NCI-H187 treated with DMSO at 0.1 percent for 48 hours (cell line): ENCODE measurements around the gene PNPLA7.
"Not testable (repeated sequence)": the region's sequence is repeated elsewhere in the genome, so short reads cannot be mapped to it uniquely, and the experiment has no call there.

ENCODE experiments used
- DNase-seq: peaks from one replicate; lab custom pipeline; 2025; lab: John Stamatoyannopoulos, UW

PNPLA7 gene

DNA sequence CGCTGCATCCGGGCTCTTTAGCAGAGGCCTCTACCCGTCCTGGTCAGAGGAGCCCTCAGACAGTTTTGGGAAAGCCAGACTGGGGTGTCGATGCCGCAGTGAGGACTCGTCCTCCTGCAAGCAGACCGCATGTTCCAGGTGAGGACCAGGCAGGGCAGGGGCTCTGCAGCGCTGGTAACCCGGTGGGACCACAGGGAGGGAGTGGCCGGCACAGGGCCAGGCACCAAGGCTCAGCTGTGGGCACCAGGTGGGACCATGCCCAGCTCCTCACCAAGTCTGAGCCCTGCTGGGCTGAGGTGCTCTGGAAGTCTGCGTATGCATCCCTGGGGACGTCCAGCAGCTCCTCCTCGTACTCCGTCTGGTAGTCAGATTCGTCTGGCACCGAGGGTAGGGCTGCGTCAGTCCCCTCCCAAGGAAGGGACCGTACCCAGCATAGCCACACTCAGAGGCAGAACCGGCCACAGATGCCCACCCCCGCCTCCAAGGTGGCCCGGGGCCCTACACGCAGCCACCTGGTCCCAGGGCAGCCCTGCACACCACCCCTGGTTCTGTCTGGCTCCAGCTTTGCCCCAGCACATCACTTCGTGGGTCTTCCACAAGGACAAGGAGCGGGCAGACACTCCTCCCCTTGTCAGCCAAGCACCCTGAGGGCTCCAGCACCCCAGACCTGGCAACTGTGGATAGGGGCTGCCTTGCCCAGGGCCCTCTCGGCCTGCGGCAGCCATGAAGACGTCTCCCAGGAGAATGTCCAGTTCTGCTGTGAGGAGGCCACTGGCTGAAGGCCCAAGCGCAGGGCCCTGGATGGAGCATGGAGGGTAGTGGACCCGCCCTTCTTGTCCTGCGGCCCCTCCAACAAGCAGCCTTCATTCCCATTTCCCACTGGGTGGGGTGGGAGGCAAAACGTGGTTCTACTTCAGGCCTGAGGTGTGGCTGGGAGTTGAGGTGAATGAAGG lies 89.6 kb downstream of the PNPLA7 start:
- no peak for DNase-seq

DNA sequence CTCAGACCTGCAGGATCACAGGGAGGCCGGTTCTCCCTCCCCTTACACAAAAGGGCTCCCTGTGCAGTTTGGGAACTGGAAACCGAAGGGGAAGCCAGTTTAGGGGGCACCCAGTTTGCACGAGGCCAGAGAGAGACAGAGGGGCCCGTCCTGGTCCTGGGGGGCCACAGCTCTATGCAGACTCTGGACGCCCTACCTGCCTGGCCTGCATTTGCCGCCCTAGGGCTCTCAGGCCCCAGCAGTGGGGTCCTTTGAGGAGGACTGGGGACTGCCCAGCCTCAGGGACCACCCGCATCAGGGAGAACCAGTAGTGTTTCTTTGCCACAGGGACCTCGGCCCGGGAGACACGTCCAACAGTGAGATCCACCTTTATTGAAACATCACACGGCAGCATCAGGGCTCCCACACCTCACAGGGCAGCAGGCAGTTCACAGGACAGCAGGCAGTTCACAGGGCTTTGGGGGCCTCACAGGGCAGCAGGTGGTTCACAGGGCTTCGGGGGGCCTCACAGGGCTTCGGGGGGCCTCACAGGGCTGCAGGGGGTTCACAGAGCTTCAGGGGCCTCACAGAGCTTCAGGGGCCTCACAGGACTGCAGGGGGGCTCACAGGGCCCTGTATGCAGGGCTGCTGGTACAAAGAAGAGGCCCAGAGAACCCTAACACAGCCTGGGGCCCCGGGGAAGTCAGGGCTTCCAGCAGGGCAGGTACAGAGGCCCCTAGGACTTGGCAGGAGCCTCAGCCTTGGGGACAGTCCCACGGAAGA lies 90.4 kb downstream of the PNPLA7 start:
- DNase-seq: no peak

DNA sequence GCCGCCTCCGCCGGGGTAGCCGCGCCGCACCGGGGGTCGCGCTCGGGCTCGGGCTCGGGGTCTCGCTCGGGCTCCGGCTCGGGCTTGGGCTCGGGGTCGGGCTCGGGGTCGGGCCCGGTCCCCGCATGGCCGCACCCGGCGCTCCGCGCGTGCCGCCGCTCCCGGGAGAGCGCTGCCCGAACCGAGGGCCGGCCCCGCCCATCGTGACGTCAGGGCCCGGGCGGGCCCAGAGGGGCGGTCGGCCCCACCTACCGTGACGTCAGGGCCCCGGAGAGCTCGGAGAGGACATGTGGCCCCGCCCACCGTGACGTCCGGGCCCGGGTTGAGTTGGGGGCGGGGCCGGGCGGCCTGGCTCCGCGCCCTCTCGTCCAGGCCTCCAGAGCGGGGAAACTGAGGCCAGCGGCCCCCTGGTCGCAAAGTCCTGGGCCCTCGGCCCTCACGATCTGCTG lies 91.0 kb downstream of the PNPLA7 start, which contains the start of gene NSMF:
TSS of gene NSMF (minus strand) at position 183 of the 449 bp plus-strand sequence. CDS start 232 bp downstream, outside the sequence.
- no peak for DNase-seq

DNA sequence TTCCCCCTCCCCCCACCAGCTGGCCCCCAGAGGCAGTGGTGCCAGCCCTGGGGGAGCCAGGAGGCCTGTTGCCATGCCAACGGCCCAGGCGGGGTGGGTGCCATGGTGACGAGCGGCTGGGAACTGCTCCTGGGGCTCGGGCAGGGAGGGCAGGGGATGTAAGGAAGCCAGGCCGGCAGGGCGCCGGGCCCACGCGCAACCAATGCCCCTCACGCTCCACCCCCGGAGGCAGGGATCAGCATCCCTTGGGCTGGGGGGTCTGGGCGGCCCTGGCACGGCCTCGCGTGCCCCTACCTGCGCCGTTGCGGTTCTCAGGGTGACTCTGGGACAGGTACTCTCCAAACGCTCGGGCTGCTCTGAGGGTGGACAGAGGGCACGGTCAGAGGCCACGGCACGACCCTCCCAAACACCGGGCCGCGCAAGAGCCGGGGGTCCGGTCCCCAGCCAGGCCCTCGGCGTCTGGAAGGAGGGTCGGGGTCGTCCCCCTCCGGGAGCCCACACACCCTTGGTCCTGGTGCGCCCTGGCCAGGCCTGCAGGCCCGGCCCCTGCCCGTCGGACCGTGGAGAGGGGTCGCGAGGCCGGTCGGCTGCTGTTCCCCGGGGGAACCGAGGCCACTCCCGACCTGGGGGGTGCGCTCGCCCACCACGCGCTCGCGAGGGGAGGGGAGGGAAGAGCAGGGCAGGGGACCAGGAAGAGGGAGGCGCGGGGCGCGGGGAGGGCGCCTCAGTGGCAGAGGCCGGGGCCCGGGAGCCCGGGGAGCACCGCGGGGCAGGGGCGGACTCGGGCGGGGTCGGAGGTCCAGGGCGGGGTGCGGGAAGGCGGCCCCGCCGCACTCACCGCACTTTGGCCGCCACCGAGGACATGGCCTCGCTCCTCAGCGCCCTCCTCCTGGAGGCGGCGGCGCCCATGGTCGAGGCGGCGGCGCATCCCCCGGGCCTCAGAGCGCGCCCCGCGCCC lies 91.7 kb downstream of the PNPLA7 start:
- DNase-seq: no peak

DNA sequence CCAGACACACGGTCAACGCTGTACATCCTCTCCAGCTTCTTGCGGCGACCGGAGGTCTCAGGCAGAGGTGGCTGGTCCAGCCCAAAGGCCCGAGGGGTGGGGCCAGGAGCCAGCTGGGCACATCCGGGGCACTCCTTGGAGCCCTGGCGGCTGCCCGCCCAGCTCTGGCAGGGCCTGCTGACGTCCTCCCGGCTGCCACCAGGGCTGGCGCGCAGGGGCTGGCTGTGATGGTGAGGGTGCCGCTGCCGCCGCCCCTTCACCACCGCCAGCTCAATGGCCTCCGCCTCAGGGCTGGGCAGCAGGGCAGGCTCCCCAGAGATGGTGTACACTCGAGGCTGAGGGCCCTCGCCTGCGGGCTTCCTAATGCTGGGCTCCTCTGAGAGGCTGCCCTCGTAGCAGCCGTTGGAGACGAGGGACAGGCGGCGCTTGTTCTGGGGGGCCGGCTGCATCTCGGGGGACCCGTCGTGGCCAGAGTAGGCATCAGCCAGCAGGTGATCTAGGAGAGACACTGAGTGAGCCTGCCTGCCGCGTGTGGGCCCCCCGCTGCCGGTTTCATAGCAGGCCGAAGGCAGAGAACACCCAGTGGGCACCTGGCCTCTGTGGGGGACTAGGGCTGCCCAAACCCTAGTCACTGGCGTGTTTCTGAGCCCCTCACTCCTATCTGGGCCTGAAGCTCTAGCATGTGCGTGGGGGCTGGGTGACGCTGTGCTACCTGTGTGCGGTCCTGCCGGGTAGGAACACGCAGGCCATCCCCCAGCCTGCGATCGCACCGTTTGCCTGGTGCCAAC lies 92.6 kb downstream of the PNPLA7 start:
- no peak for DNase-seq

DNA sequence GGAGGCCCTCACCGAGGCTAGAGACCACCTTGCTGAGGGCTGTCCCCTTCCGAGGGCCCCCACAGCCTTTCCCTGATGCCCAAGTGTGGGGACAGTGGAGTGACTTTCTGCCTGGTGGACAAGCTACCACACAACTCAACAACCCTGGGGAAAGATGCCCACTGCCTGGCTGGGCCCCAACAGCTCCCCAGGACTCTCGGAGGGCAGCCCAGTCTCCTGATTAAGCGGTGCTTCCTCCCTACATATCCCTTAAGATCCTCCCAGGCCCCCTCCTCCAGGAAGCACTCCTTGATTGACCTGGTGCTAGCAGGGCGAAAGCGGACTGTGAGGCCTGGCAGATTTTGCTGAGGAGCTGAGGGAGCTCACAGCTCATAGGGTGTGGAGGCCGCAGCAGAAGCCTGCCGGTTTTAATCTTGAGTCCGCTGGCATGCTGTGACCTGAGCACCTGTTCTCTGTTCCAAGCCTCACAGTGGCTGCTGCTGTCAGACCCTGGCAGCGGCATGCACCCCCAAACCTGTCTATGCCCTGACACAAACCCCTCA lies 93.3 kb downstream of the PNPLA7 start:
- DNase-seq: no peak

DNA sequence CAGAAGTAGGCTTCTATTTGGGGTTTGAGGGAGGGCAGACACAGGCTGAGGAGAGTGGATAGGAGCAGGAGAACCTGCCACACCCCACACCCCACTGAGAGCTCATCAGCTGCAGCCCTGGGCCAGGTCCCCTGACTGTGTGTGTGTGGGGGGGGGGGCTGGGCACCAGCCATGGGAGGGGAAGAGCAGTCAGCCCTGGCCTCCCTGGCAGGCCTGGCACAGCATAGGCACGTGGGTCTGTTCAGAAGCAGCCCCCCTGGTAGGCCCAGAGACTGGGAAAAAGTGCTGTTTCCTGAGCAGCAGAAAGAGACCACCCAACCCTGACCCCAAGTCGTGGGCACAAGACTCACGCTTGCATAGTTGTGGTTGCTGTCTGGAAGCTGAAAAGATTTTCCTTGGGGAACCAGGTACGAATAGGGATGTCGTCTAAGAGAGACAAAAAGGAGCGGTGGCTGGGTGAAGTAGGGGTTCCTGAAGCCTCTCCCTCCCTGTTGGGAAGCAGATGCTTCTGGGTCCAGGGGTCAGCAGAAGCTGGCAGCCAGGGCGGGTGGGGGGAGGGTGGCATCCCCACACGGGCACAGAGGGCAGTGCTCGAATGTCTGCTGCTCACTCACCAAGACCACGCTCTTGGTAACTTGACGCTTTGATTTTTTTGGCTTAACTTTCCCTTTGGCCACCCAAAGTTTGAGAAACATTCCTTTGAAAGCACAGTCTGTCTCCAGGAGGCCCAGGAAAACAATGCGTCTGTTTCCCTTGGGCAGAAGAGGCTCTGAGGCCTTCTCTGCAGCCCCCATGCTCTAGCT lies 93.9 kb downstream of the PNPLA7 start:
- DNase-seq: no peak

DNA sequence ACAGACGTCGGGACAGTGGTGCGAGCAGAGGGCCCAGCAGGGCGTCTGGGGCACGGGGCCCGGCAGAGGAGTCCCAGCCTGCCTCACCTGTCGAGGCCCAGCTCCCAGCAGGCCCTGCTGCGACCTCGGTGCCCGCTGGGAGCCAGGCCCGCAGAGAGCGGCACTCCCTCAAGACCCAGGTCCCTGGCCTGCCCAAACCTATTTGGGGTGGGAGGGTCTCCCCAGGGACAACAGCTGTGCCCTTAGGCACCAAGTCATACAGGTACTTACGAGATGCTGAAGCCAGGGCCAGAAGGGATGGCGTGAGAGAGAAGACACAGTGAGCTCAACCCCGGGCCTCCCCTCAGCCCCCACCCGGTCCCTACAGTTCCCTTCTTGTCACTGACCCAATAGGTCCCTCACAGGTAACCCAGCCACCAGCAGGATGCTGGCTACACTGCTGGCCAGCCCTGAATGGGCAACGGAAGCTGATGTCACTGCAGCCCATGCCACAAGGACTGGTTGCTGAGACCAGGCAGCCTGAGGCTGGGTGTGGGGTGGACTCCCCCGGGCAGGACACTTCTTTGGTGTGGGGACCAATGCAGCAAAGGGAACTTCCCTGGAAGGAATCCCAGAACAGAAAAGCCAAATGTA lies 94.7 kb downstream of the PNPLA7 start:
- DNase-seq: no peak

DNA sequence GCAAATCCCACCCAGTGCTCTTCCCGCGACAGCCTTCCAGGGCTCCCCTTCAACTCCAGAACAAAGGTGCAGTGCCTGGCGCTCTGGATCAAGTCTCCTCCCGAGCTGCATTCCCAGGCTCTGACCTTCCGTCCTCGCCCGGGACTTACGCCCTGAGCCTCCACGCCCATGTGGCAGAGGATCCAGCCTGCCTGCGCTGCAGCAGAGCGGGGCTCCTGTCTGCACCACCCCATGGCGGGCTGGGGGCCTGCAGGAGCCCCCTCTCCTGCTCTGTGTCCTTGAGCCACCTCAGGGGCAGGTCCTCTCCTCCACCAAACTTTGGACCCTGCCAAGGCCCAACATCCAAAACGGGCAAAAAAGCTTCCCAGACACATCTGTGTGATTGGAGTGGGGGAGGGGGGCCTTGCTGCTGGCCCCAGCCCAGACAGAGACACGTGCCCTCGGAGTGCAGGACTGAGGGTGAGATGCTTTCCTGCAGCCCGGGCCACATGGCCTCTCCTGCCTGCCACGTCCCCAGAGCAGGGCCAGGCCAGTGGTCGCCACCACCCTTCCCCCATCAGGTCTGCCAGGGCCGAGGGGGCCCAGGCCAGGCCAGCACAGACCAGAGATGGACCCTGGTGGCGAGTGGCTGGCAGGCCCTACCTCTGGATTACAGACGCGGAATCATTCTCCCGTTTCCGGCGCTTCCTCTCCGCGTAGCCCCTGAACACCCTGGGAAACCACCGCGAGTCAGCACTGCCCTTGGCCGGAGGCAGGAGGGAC lies 95.4 kb downstream of the PNPLA7 start:
- DNase-seq: no peak

DNA sequence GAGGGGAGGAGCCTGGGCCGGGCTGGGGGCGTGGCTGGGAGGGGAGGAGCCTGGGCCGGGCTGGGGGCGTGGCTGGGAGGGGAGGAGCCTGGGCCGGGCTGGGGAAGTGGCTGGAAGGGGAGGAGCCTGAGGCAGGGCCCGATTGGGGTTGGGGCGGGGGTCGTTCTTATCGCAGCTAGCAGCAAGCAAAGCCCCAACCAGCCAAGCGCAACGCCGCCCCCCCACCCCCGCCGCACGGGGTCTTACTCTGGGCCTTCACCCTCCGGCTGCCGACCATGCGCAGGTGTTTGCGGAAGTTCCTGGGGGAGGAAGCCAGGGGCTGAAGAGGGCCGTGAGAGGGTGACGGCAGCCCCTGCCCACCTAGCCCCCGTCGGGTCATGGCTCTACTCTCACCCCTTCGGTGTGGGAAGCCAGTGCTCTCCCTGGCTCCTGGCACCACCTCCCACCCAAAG lies 96.0 kb downstream of the PNPLA7 start:
- DNase-seq: no peak

DNA sequence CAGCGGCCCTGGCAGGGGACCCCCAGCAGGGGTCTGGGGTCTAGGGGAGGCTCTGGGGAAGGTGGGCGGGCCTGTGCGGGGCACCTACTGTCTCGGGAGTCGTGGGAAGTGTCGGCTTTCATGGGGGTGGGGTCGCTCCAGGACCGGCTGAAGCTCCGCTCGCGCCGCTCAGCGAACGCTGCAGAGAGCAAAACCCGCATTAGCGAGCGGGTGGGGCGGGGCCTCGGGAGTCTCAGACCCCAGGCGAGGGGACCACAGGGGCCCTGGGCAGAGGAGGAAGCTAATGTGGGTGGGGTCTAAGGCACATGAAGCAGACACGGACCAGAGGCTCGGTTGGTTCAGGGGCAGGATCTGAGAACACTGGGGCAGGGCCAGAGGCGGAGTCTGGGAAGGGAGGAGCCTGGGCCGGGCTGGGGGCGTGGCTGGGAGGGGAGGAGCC lies 96.5 kb downstream of the PNPLA7 start:
- DNase-seq: no peak

DNA sequence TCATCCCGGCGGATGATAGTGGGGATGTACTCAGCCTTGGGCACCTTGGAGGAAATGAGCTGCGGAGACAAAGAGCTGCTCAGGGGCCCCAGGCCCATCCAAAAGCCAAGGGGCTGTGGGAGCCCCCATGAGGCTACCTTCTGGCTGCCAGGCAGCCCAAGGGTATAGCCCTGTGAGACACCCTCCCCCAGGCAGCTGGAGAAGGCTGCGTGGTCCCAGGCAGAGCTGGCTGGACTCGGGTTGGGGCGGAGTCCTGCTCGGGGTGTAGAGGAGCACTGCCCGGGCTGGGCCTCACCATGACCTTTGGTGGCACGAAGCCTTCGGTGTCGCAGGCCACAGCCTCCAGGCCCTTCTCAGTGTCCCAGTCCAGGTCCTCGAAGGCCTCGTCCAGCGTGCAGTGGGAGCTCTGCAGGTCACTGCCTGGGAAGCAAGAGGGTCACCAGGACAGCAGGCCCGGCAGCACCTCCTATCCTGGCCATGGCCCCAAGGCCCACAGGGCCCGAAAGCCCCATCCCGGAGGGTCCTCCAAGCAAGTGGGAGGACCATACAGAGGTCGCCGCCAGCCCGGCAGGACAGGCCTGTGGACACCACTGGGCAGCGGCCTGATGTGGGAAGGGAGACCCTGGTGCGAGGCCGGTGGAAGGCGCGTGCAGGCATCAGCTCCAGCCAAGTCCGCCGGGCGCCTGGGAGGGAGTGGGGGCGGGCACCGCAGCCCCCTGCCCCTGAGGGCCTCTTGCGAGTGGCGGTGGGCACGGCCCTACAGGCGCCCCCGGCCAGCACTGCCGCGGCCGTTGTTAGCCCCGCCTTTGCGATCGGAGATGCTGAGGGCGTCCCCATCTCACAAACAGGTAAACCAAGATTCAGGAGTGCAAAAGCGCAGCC lies 97.2 kb downstream of the PNPLA7 start:
- no peak for DNase-seq

DNA sequence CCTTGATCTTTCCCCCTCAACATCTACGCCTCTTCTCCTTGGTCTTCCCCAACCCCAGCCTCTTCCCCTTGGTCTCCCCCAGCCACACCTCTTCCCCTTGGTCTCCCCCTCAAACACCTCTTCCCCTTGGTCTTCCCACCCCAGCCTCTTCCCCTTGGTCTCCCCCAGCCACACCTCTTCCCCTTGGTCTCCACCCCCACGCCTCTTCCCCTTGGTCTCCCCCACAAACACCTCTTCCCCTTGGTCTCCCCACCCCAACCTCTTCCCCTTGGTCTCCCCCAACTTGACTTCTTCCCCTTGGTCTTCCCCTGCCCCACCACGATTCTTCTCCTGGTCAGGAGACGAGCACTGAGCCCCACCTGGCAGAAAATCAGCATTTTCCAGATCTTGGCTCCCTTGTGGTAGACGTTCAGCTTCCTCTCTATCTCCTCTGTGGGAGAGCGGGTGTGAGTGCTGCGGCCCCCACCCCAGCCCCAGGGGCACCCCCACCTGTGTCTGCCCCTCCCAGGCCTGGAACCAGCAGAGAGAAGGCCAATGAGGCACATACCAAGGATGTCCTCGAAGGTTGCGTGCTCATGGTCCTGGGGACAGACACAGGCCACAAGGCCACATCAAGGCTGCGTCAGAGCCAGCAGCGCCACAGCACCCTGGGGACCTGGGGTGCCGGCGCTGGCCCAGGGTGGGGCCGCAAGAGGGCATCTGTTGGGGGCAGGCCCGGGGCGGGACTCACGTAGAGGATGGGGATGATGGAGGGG lies 98.0 kb downstream of the PNPLA7 start:
- DNase-seq: no peak

DNA sequence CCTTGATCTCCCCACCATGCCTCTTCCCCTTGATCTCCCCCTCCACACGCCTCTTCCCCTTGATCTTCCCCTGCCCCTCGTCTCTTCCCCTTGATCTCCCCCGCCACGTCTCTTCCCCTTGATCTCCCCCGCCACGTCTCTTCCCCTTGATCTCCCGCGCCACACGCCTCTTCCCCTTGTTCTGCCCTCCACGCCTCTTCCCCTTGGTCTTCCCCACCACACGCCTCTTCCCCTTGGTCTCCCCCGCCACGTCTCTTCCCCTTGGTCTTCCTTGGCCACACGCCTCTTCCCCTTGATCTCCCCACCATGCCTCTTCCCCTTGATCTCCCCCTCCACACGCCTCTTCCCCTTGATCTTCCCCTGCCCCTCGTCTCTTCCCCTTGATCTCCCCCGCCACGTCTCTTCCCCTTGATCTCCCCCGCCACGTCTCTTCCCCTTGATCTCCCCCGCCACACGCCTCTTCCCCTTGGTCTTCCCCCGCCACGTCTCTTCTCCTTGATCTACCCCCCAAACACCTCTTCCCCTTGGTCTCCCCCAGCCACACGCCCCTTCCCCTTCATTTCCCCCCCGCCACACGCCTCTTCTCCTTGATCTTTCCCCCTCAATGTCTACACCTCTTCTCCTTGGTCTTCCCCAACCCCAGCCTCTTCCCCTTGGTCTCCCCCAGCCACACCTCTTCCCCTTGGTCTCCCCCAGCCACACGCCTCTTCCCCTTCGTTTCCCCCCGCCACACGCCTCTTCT lies 98.8 kb downstream of the PNPLA7 start:
- not testable (repeated sequence) for DNase-seq

DNA sequence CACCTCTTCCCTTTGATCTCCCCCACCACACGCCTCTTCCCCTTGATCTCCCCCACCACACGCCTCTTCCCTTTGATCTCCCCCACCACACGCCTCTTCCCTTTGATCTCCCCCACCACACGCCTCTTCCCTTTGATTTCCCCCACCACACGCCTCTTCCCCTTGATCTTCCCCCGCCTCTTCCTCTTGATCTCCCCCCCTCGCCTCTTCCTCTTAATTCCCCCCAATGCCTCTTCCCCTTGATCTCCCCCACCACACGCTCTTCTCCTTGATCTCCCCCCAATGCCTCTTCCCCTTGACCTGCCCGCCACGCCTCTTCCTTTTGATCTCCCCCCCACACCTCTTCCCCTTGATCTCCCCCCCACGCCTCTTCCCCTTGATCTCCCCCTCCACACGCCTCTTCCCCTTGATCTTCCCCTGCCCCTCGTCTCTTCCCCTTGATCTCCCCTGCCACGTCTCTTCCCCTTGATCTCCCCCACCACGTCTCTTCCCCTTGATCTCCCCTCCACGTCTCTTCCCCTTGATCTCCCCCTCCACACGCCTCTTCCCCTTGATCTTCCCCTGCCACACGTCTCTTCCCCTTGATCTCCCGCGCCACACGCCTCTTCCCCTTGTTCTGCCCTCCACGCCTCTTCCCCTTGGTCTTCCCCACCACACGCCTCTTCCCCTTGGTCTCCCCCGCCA lies 99.5 kb downstream of the PNPLA7 start:
- DNase-seq: not testable (repeated sequence)
